Uterus (tissue), 4 donors: ENCODE data around the gene OTUB2. TPM values are rescaled to one million over a fixed set of nuclear protein-coding genes. Genes with fewer than 3 reads are reported as not detected.

Source experiments
- DNase-seq, 2 donors: peaks; one replicate each; pipeline ENCODE4 v3.0.0-alpha.2; 2019 to 2020
- H3K27ac ChIP-seq, 2 donors: fragments of 200-600 bp; sonication (generic); 1 replicate in 1 of 2; 2 replicates in 1 of 2; pipeline ENCODE4 v1.5.1; 2016 to 2018
- H3K27me3 ChIP-seq, 2 donors: fragments of 200-600 bp; sonication (generic); one replicate each; pipeline ENCODE4 v1.5.1; 2018 to 2019; ENCODE audit warnings: control low read depth in 1 of 2
- H3K36me3 ChIP-seq, 2 donors: fragments of 200-600 bp; sonication (generic); one replicate each; pipeline ENCODE4 v1.5.1; 2019; ENCODE audit warnings: control low read depth in 1 of 2
- H3K4me1 ChIP-seq, 2 donors: fragments of 200-600 bp; sonication (generic); one replicate each; pipeline ENCODE4 v1.5.1; 2018 to 2019; ENCODE audit warnings: control low read depth in 1 of 2
- H3K4me3 ChIP-seq, 2 donors: fragments of 200-600 bp; sonication (generic); 1 replicate in 1 of 2; 2 replicates in 1 of 2; pipeline ENCODE4 v1.5.1; 2018 to 2019; ENCODE audit warnings: mild to moderate bottlenecking in 1 of 2
- H3K9me3 ChIP-seq, 2 donors: fragments of 200-600 bp; sonication (generic); one replicate each; pipeline ENCODE4 v1.5.1; 2019; ENCODE audit warnings: control low read depth in 1 of 2
- POLR2A ChIP-seq, 2 donors: fragments of 450-650 bp; IDR thresholded peaks; one replicate each; pipeline ENCODE4 v1.6.1; 2016; ENCODE audit warnings: antibody characterized with exemption in 2 of 2, mild to moderate bottlenecking in 1 of 2, moderate library complexity in 1 of 2
- intact Hi-C: fragments of 100-400 bp; cut with DNase I; formaldehyde crosslinking; loops from one replicate; pipeline ENCODE4 v1.15.1; 2023; ENCODE audit warnings: low total_unique reads
- total RNA-seq, 4 donors: library from RNA; depleted of rRNA in 3 of 4; stranded (reverse); fragments of >200 nt in 3 of 4; gene quantifications; one replicate each; pipeline versions ENCODE4 v1.1.0 to v1.2.4, GENCODE V29; 2014 to 2023
- TF ChIP-seq, protein P1 (sequence below), 4 experiments: fragments of 200-600 bp in 2 of 4; fragments of 450-650 bp in 2 of 4; sonication (generic) in 2 of 4; IDR thresholded peaks; one replicate each; pipeline ENCODE4 v1.5.1; 2016 to 2019; ENCODE audit warnings: antibody characterized with exemption in 4 of 4, mild to moderate bottlenecking in 2 of 4, moderate library complexity in 1 of 4
- donor health status: DM: yes; HTN: yes; CAD: no.

Gene OTUB2
- total RNA-seq, 4 donors from 2014 or later, result 0.37 to 3.8 TPM; not detected in 2

DNA sequence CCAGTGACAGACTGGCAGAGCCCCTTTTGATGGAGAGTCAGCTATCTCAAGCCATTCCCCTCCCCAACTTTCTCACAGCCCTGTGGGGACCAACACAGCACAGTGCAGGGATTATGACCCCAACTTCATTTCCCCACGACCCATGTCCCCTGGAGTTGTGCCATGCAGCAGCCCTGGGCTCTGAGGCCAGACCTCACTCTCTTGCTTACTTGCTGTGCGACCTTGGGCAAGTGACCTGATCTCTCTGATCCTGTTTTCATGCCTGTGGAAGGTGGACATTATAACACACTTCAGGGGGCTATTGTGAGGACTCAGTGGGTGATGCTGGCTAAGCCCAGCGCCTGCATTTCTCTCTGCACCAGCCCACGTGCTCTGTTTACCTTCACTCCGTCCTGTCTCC is 14.1 kb downstream of the OTUB2 start:
- no peak for DNase-seq
- no peaks in the 10 kb centered on the region for H3K9me3 ChIP-seq
- H3K4me1 ChIP-seq, result no peaks in the 10 kb centered on the region
- TF ChIP-seq POLR2A (IDR thresholded peaks at IDR 0.05), result no peak
- TF ChIP-seq, protein P1, sequence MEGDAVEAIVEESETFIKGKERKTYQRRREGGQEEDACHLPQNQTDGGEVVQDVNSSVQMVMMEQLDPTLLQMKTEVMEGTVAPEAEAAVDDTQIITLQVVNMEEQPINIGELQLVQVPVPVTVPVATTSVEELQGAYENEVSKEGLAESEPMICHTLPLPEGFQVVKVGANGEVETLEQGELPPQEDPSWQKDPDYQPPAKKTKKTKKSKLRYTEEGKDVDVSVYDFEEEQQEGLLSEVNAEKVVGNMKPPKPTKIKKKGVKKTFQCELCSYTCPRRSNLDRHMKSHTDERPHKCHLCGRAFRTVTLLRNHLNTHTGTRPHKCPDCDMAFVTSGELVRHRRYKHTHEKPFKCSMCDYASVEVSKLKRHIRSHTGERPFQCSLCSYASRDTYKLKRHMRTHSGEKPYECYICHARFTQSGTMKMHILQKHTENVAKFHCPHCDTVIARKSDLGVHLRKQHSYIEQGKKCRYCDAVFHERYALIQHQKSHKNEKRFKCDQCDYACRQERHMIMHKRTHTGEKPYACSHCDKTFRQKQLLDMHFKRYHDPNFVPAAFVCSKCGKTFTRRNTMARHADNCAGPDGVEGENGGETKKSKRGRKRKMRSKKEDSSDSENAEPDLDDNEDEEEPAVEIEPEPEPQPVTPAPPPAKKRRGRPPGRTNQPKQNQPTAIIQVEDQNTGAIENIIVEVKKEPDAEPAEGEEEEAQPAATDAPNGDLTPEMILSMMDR (IDR thresholded peaks at IDR 0.05), result no peak
- H3K27me3 ChIP-seq, result no peaks in the 10 kb centered on the region
- H3K36me3 ChIP-seq, result no peaks in the 10 kb centered on the region
- intact Hi-C loops, result no loop called here
- no peak overlapping the region for H3K4me3 ChIP-seq
- H3K27ac ChIP-seq, result no peak overlapping the region

DNA sequence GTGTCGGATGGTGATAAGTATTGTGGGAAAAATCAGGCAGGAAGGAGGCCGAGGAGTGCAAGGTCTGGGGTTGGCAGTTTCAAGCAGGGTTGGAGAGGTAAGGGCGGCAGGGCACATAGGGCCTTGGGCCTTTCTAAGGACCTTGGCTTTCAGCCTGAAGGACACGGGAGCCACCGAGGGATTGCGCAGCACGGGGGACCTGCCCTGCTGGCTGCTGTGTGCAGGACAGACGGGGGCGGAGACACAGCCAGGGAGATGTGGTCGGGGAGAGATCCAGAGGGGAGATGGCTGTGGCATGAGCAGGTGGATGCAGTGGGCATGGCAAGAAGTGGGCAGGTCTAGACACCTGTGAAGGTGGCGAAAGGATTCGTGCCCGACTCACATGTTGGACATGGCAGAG is 14.7 kb downstream of the OTUB2 start:
- intact Hi-C loops, result no loop called here
- no peaks in the 10 kb centered on the region for H3K36me3 ChIP-seq
- H3K9me3 ChIP-seq, result no peaks in the 10 kb centered on the region
- H3K27me3 ChIP-seq, result no peaks in the 10 kb centered on the region
- DNase-seq, result no peak
- no peak for TF ChIP-seq POLR2A (IDR thresholded peaks at IDR 0.05)
- TF ChIP-seq, protein P1 (IDR thresholded peaks at IDR 0.05), result no peak
- no peaks in the 10 kb centered on the region for H3K4me1 ChIP-seq
- no peak overlapping the region for H3K27ac ChIP-seq
- H3K4me3 ChIP-seq, result no peak overlapping the region

DNA sequence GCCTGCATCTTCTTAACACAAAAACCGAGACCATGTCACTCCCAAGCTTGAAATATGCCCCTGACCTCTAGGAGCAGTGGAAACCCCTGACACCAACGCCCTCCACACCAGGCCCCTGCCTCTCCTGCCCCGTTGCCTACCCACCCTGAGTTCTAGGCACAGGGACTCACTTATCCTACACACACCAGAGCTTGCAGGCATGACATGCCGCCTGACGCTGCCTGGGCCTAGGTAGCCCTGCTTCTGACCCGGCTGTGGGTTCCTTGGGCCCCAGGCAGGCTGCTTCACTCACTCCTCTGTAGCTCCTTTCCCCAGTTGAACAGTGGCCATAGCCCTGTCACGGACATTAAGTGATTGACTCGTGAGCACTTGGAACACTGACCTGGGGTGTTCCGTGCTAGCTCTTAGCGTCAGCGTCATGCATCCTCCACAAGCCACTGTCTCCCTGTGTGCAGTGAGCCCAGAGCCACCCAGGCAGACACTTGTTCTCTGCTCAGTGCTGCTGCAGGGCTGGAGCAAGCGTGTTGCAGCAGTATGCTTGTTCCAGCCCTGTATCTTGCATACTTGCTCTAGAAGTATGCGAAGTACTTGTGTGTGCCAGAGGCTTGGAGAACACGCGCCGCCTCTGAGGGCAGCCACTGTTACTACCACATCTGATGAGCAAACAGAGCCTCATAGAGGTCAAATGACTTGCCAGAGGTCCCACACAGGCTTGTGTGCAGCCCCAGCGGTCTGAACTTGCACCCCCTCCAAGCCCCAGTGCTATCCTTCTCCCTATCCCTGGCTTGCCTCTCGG is 15.6 kb downstream of the OTUB2 start:
- Histone ChIP-seq H3K4me3 (no peak overlapping the region), H3K4me1 (no peaks in the 10 kb centered on the region), H3K36me3 (no peaks in the 10 kb centered on the region), H3K27ac (no peak overlapping the region), H3K27me3 (no peaks in the 10 kb centered on the region), H3K9me3 (no peaks in the 10 kb centered on the region)
- no peak for DNase-seq
- TF ChIP-seq, protein P1 (IDR thresholded peaks at IDR 0.05), result no peak
- TF ChIP-seq POLR2A (IDR thresholded peaks at IDR 0.05), result no peak
- intact Hi-C loops, result no loop called here

DNA sequence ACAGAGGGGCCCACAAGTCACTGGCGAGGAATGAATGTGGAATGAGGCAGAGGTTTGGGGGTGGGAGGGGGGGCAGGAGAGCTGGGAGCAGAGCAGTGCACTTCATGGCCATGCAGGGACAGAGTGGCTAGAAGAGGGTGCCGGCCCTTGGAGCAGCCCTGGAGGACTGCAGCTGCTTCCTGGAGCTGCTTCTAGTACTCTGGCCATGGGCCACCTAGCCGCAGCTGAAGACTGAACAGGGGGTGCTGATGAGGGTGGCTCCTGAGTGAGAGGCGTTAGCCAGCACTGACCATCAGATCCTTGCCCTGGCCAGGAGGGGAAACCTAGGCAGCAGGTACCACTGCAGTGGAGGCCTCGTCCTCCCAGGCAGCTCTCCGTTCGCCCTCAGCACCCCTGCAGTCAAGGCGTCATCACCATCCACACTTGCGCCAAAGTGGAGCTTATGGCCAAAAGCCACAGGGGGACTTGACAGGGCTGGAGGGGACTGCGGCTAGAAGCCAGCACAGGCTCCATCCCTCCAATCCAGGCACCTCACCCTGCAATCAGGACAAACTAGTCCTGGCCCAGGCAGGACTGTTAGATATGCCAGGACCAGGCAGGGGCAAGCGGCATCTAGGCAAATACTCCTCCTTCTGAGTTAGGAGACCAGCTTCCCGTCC is 16.4 kb downstream of the OTUB2 start:
- no peak for DNase-seq
- Histone ChIP-seq H3K4me3 (no peak overlapping the region), H3K27ac (no peak overlapping the region), H3K36me3 (no peaks in the 10 kb centered on the region), H3K4me1 (no peaks in the 10 kb centered on the region), H3K9me3 (no peaks in the 10 kb centered on the region), H3K27me3 (no peaks in the 10 kb centered on the region)
- intact Hi-C loops, result no loop called here
- TF ChIP-seq, protein P1 (IDR thresholded peaks at IDR 0.05), result no peak

DNA sequence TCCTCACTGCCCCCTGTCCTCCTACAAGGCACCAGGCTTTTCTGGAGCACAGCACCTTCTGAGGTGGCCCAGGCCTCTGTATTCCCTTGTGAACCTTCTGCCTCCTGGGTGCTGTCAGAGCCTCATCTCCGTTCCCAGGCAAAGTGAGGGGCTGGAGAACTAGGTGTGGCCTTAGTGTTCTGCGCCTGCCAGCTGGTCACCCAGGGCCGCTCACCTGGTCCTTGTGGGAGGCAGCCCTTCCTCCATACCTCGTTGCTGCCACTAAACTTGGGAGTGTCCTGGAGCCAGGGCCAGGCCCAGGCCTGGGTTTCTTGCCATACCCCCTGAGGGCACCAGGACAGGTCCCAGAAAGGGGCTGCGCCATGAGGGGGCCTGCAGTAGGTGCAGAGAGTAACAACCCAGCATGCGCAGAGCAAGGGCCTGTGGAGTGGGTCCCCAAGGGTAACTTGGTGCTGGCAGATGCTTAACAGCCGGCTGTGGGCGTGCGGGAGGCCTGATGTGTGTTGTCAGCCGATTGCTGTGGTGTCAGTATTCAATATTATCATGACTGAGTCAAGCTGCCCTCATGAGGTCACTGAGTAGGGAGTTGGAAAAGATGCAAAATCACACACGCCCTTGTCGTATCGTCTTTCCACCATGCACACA is 17.1 kb downstream of the OTUB2 start:
- DNase-seq, result no peak
- Histone ChIP-seq H3K9me3 (no peaks in the 10 kb centered on the region), H3K4me1 (no peaks in the 10 kb centered on the region), H3K36me3 (no peaks in the 10 kb centered on the region), H3K27ac (no peak overlapping the region), H3K4me3 (no peak overlapping the region), H3K27me3 (no peaks in the 10 kb centered on the region)
- intact Hi-C loops, result no loop called here
- TF ChIP-seq, protein P1 (IDR thresholded peaks at IDR 0.05), result no peak
